Epithelial cell of prostate (primary cell): Measurements from ENCODE around the gene RPS6KA5.
"Not testable (repeated sequence)": the region's sequence is repeated elsewhere in the genome, so short reads cannot be mapped to it uniquely, and the experiment has no call there.

ENCODE experiments used
- DNase-seq: peaks from one replicate; pipeline ENCODE4 v3.0.0-alpha.2; 2011; ENCODE audit warnings: low read depth, low spot score
- H3K27ac ChIP-seq: fragments of 450-650 bp; 2 replicates; pipeline ENCODE4 v1.5.1; 2017; ENCODE audit warnings: mild to moderate bottlenecking

Gene RPS6KA5

DNA sequence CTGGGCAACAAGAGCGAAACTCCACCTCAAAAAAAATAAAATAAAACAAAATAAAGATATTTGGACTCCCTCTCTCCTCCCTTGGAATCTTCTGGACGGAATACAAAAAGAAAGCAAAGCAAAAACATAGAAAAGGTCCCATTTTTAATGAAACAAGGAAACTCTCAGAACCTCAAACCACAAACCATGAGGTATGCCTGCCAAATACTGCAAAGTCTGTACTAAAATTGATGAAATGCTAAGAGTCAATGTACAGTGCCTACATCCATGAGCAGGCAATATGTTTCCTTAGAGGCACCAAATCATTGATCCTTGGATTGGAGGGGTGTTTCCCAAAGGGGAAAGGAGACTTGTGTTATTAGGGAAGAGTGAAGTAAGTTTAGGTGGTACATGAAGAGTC is 8.2 kb upstream of the RPS6KA5 start:
- H3K27ac ChIP-seq: no peak overlapping the region
- DNase-seq: no peak

DNA sequence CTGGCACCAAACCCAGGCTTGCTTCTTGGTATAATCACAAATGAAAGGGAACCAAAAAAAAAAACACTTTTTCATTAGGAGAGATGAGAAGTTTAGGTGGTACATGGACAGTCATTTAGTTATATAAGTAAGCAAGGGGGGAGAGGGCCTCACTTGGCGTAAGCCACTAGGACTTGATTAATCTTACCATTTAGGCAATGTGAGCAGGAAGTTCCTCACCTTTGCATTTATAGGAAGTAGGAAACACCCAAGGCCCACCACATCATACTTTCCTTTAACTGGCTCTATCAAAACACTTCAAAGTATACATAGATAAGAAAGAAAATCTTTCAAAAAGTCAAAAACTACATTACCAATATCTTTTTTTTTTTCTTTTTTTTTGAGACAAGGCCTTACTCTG is 6.7 kb upstream of the RPS6KA5 start:
- no peak for DNase-seq
- no peak overlapping the region for H3K27ac ChIP-seq

DNA sequence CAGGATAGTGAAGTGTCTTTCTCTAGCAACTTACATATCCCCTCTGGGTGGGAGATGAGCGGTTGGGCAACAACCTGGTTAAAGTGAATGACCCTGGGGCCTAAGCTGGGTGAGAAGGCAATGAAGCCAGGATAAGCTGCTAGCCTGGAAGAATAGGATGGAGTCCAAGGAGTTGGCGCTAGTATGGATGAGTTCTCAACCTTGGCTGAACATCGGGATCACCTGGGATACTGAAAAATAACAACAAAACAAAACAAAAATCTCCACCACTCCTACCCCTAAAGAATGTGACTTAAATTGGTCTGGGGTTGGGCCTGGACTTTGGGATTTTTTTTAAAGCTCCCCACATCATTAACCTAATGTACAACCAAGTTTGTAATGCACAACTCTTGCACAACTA is 4.8 kb upstream of the RPS6KA5 start:
- H3K27ac ChIP-seq: no peak overlapping the region
- no peak for DNase-seq

DNA sequence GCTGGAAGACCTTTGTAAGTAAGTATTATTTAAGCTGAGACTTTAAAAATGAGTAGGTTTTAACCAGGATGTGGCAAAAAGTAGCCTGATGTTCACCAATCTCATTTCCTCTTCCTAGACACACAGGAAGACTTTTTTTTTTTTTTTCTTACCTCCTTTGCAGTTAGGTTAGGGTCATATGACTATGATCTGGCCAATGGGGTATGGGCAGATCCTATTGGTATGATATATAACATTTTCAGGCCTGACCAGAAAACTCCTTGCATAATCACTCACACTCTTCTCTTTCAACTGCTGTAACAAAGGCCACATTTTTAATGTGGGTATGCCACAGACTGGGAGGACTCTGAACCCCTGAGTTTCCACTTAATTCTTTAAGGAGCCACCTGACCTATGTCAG is 2.7 kb upstream of the RPS6KA5 start:
- no peak overlapping the region for H3K27ac ChIP-seq
- DNase-seq: no peak

DNA sequence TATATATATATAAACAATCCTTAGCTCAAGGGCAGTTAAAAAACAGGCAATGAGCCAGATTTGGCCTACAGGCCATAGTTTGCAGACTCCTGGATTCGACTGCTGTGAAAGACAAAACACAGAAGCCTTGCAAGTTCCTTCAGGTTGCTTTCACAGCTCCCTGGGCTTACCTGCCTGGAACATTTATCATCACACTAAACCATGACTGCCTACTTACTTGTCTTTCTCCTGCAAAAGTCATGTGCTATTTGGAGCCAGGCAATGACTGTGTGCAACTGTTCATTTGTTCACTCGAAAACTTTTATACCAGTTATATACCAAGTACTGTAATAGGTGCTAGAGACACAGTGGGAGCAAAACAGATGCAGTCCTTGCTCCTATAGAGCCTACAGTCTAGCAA is 2.2 kb upstream of the RPS6KA5 start:
- DNase-seq: no peak

DNA sequence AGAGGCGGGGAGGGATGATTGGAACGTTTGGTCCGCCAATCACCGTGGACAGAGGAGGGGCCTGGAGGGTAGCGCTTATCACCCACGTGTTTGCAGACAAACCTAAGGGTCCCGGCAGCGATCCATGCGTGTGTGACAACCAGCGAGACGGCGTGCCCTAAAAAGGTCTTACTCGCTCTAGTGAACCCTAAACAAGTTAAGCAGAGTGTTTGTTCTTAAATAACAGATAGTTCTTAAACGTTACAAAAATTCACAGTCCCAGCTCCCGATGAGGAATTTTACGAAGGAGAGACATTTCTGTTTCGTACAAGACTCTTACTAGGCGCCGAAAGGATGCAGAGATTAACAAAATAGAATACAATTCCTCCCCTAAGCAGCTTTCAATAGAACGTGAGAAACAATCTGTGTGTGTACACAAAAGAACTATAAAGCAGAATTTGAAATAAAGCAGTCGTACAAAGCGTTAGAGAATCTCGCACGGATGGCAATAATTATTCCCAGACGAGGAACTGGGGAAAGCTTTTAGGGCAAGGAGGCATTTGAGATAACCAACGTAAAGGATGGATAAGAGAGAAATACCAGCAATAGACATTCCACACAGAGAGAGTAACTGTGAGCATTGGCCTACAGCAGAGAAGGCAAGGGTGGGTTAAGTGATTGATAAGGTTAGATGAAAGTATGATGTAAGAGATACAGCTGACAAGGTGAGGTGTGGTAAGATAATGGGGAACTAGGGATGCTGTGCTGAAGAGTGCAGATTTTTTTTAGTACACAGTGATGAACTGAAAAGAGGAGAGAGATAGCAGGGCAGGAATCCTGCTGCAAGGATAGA is 831 bp upstream of the RPS6KA5 start:
- DNase-seq: no peak
- H3K27ac ChIP-seq: no peak overlapping the region

More for the DNA sequence above, 2.2 kb upstream of the RPS6KA5 start:
- H3K27ac ChIP-seq: no peak overlapping the region

DNA sequence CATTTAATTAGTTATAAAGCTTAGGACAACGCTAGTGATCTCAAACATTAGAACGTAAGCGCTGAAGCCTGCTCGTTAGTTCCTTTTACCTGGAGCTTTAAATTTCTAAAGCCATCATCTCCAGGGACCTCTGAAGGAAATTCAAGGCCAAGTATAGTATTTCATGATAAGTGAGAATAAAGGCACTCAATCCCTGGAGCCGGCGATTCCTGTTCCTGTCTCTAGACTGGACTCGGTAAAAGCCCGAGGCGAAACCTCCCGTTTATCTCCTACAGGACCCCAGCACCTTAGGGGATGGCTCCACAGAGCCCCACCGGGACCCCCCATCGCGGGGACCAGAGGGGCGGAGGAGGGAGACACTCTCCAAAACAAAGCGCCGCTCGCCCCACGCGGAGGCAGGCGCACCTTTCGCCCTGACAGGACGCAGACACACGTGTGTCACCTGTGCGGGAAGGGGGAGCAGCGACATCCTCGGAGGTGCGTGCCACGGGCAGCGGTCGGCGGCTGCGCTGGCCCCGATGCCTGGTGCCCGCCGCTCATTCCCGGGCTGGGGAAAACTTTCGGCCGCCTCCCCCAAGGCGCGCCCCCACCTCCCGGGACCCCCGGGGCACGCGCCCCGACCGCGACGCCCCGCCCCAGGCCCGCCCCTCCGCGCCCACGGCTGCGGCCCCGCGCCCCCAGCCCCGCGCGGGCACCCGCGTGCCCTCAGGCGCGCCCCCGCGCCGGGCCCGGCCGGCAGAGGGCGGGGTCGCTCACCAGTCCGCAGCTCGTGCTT is 678 bp downstream of the RPS6KA5 start:
- no peak for DNase-seq
- peak overlapping the region; percentile 67 for H3K27ac ChIP-seq

DNA sequence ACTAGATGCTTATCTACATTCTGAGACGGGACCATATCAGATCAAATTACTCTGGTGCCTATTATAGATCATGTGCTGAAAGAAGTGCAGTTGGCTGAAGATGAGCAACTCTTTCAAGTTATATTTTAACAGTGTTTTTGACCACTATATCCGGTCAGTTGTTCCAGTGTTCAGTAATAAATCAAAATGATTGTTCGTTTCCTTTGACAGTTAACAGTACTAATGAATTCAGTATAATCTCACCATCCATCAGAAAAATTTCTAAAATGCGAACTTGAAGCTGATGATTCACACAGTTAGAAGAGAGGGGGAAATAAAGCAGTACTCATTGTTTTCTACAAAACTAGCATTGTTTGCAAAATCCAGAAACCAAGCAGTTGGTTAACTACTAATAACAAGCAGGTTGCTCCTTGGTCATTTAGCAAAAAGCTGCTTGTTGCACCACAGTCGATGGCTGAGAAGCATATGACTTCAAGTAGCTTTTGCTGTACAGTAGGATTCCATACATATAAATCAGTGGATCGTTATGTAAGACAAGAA is 2.3 kb downstream of the RPS6KA5 start:
- no peak overlapping the region for H3K27ac ChIP-seq
- DNase-seq: no peak

DNA sequence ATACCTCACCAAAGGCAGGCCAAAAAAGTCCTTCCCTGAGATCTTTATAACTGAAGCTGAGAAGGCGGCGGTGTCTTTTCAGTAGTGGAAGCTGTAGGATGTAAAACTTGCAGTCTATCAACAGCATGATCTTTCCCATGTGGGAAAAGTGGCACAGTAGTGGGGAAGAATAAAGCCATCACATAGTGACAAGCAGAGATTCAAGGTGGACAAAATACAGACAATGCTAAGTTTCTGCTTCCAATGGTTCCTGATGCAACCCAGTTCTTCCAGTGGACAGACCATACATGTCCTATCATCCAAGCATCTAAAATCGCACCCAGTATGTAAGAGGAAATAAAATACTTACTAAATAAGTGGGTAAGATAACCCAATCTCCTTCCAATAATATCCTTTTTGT is 4.1 kb downstream of the RPS6KA5 start:
- DNase-seq: no peak
- no peak overlapping the region for H3K27ac ChIP-seq

DNA sequence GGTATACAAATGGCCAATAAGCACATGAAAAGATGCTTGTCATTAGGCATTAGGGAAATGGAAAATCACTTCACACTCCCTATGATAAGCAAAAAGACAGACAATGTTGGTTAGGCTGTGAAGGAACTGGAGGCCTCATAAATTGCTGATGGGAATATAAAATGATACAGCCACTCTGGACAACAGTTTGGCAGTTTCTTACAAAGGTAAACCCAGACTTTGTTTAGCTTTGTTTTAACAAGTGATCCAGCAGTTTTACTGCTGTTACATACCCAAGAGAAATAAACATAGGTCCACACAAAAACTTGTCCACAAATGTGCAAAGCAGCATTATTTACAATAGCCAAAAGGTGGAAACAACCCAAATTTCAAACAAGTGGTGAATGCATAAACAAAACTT is 5.4 kb downstream of the RPS6KA5 start:
- no peak overlapping the region for H3K27ac ChIP-seq
- DNase-seq: no peak

DNA sequence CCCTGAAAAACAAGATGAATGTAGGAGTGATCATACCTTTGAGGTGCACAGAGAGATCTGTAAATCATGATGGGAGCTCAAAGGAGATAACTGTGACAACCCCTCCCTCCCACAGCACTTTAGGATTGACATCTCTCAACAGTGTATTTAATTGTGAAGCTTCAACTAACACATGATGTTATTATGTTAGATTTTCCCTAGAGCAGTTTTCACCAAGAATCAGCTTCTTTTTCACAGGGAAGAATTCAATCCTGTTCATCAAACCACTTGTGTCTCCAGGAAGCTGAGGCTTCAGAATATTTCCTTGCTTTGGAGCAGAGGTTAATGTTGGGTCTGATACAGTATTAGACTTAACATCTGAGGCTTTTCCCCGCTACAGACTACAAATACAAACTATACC is 11.8 kb downstream of the RPS6KA5 start:
- no peak overlapping the region for H3K27ac ChIP-seq
- DNase-seq: no peak

DNA sequence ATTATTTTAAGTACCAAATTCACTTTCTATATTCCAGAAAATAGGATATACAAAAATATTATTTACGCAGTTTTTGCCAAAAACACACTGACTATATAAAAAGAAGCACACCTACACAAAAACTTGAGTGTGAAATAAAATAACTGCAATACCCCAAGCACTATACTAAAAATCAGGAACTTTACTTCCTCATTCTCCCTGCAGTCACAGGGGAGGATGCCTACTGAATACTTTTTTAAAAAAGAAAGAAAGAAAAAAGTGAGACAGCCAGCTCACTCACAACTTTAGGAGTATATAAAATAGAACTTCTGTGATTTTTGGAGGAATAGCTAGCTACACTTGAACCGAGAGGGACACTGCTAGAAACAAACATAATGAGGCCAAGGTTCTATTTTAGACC is 12.2 kb downstream of the RPS6KA5 start:
- no peak overlapping the region for H3K27ac ChIP-seq

DNA sequence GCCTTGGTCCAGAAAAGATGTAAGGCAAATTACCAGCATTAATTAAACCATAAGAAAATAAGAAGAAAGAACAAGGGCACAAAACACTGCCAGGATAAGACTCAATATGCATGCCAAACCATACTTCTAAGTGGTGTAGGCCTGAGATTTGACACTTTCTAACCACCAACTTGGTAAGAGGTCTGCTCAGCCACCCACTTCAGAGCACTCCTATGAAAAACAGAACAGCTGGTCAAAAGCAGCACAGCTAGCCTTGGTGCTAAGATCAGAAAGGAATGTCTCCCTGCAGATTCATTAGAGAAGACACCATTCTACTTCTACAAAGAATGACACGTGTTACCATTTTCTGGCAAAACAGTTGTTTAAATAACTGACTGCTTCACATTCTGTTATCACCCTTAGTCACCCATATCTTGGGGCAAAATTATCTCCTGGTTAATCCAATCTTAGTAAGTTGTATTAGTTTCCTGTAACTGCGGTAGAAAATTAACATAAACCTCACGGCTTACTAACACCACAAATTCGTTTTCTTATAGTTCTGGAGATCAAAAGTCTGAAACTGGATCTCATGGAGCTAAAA is 13.2 kb downstream of the RPS6KA5 start:
- DNase-seq: no peak
- no peak overlapping the region for H3K27ac ChIP-seq

More for the DNA sequence above, 12.2 kb downstream of the RPS6KA5 start:
- no peak for DNase-seq

DNA sequence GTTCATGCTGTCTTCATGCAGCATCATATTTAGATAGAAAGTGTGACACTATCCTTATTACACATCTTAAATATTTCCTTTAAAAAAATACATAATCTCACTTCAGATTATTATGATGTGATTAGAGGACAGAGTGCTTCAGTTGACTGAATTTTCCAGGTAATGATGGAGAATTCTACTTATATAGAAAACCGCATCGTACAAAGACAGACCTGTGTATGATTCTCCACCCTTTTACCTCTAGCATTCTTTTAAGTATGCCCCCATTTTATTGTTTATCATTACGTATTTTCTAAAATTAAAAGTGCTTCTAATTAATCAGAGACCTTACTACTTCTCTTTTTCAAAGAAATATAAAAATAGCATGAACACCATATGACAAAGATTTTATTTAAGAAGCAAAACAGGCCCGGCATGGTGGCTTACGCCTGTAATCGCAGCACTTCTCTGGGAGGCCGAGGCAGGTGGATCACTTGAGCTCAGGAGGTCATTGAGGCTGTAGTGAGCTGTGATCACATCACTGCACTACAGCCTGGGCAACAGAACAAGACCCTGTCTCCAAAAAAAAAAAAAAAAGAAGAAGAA is 13.9 kb downstream of the RPS6KA5 start:
- DNase-seq: no peak
- H3K27ac ChIP-seq: no peak overlapping the region

DNA sequence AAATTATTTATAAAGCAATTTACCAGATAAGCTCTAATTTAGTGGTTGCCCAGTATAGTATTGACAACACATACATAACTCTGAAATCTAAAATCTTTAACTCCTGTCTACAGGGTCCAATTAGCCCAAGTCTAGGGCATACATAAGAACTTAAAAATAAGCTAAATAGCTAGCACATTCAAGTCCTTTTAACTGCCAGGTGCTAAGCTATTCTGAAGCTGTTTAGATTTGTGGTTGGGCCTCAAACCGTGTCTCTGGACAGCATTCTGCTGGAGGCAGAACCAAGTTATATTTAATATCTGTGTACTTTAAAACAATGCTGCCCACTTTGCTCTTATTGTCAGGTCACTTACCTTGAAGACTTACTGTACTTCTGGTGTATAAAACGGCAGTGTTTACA is 19.0 kb downstream of the RPS6KA5 start:
- no peak for DNase-seq
- H3K27ac ChIP-seq: no peak overlapping the region

DNA sequence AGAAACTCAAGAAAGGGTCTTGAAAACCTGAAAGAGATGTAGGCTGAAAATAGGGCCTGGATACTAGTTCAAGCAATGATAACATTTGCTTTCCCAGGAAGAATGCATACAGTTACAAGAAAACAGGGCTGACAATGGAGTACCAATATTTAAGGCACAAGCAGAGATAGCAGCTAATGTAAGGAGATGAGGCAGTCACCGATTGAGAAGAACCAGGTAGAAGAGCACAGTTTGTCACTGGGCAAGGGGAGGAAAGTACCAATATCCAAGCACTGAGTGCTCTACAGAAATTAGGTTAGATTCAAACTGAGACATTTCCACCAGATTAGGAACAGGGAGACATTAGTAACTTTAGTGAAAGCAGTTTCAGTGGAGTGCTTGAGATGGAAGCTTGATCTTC is 19.9 kb downstream of the RPS6KA5 start:
- H3K27ac ChIP-seq: no peak overlapping the region
- no peak for DNase-seq

DNA sequence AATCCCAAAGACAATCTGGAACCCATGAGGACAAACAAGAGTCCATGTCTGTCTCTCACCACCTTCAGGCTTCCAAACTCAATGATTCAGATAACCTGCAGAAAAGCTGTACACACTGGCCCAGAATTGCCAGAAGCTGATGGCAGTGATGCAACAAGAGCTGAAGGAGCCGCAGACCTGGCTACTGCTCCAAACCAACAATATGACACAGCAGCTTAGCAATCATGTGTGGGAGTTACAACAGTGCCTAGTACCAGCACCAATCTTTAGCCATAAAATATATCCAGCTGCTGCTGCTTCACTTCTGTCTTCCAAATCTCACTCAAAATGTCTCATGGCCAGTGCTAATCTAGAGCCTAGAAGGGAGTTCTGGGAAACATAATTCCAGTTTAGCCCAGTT is 22.0 kb downstream of the RPS6KA5 start:
- DNase-seq: peak; percentile 58
- H3K27ac ChIP-seq: peak overlapping the region; percentile 62

DNA sequence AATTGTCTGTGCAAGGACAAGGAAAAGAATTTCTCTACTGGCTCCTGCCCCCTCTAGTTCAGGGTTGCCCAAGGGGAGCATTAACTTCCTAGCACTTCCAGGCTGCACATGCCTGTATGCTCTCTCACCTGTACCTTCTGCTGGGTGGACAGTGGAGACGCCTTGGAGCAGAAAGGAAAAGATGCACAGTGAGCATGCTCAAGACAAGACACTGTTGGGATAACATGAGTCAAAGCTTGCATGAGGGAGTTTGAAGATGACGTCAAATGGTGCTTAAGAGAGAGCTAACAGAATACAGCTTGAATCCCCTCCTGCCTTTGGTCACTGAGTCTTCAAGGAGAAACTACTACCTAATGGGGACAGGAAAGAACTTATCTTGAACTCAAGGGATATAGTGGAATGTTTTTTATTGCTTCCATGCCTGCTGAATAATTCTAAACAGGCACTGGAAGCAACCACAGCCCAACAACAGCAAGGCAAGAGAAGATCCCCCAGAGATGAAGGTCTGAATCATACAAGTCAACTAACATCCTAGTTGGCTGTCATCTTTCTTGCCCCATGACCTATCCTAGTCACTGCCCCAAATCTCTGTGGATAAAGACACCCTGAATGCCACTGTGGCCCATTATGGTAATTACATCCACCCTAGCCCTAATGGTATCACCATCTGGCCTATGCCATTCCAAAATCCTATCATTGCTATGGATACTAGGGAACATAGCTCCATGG is 23.5 kb downstream of the RPS6KA5 start:
- H3K27ac ChIP-seq: no peak overlapping the region
- no peak for DNase-seq

DNA sequence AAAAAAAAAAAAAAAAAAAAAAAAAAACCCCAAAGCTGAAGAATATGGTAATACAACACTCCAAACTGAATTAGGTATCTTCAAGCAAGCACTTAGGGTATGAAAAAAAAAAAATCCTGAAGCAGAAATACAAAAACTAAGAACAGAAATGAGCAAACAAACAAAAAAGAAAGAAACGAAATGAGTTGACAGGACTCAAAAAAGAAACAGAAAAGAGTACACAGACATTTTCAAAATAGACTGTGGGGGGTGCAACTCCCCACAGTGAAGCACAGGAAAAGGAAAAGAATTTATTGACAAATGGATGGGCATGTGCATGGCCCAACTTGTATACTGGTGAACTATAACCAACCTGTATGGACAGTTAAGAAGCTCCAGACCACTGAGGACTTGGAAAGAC is 24.6 kb downstream of the RPS6KA5 start:
- no peak overlapping the region for H3K27ac ChIP-seq
- DNase-seq: no peak

DNA sequence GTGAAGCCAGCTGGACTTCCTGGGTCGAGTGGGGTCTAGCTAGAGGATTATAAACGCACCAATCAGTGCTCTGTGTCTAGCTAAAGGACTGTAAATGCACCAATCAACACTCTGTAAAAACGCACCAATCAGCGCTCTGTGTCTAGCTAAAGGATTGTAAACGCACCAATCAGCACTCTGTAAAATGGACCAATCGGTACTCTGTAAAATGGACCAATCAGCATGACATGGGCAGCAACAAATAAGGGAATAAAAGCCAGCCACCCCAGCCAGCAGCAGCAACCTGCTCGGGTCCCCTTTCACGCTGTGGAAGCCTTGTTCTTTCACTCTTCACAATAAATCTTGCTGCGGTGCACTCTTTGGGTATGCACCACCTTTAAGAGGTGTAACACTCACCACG is 26.1 kb downstream of the RPS6KA5 start:
- DNase-seq, H3K27ac ChIP-seq: not testable (repeated sequence)
